HEK293T (cell line): ENCODE data around the gene HHAT.

Experiments used
- BHLHE40 ChIP-seq: fragments of 450-650 bp; IDR thresholded peaks from 2 replicates; pipeline ENCODE4 v1.6.1; 2016; ENCODE audit warnings: mild to moderate bottlenecking, moderate library complexity, borderline replicate concordance
- ELF4 ChIP-seq: fragments of 450-650 bp; IDR thresholded peaks from 2 replicates; pipeline ENCODE4 v1.6.1; 2017; ENCODE audit warnings: antibody characterized with exemption
- FOXA1 ChIP-seq: fragments of 450-650 bp; IDR thresholded peaks from 2 replicates; pipeline ENCODE4 v1.6.1; 2016; ENCODE audit warnings: mild to moderate bottlenecking
- FOXK2 ChIP-seq: fragments of 450-650 bp; IDR thresholded peaks from 2 replicates; pipeline ENCODE4 v1.6.1; 2016; ENCODE audit warnings: mild to moderate bottlenecking
- FOXM1 ChIP-seq: fragments of 450-650 bp; IDR thresholded peaks from 2 replicates; pipeline ENCODE4 v1.6.1; 2017; ENCODE audit warnings: mild to moderate bottlenecking, borderline replicate concordance
- LEF1 ChIP-seq: fragments of 450-650 bp; IDR thresholded peaks from 2 replicates; pipeline ENCODE4 v1.6.1; 2017; ENCODE audit warnings: mild to moderate bottlenecking, borderline replicate concordance
- NFRKB ChIP-seq: fragments of 450-650 bp; IDR thresholded peaks from 2 replicates; pipeline ENCODE4 v1.6.1; 2016; ENCODE audit warnings: mild to moderate bottlenecking, moderate library complexity
- PKNOX1 ChIP-seq: fragments of 450-650 bp; IDR thresholded peaks from 2 replicates; pipeline ENCODE4 v1.6.1; 2016
- SP1 ChIP-seq: fragments of 450-650 bp; IDR thresholded peaks from 2 replicates; pipeline ENCODE4 v1.6.1; 2017
- SUZ12 ChIP-seq: fragments of 450-650 bp; IDR thresholded peaks from 2 replicates; pipeline ENCODE4 v1.6.1; 2016; ENCODE audit warnings: mild to moderate bottlenecking
- TARDBP ChIP-seq: fragments of 450-650 bp; IDR thresholded peaks from 2 replicates; pipeline ENCODE4 v1.6.1; 2016
- ZNF384 ChIP-seq: fragments of 450-650 bp; IDR thresholded peaks from 2 replicates; pipeline ENCODE4 v1.6.1; 2016

GRCh38 chr1:210582205-210582970, 253.7 kb downstream of the HHAT start:
- TF ChIP-seq FOXA1, result no peak
- no peak for TF ChIP-seq ELF4
- TF ChIP-seq SP1, result no peak
- TF ChIP-seq FOXK2, result no peak
- TF ChIP-seq TARDBP, result no peak
- TF ChIP-seq SUZ12, result no peak
- TF ChIP-seq FOXM1, result no peak
- TF ChIP-seq ZNF384, result no peak
- TF ChIP-seq BHLHE40, result no peak
- no peak for TF ChIP-seq PKNOX1
- TF ChIP-seq LEF1, result no peak
- no peak for TF ChIP-seq NFRKB
